Left ventricle myocardium superior (tissue), 1 donor: ENCODE measurements around the gene NOTCH4. TPM values are rescaled to one million over a fixed set of nuclear protein-coding genes. Genes with fewer than 3 reads are reported as not detected.

ENCODE experiments used
- ATAC-seq: fragments of 200-7000 bp; cut with Tn5 transposase; one replicate; pipeline ENCODE4 v1.9.1; 2020; ENCODE audit warnings: mild to moderate bottlenecking, moderate library complexity
- DNase-seq: peaks from one replicate; pipeline ENCODE4 v3.0.0-alpha.2; 2020
- intact Hi-C: fragments of 100-400 bp; cut with micrococcal nuclease; formaldehyde crosslinking; loops from one replicate; pipeline ENCODE4 v1.11.0; 2022
- total RNA-seq: library from RNA; stranded (reverse); fragmentation: NEBNext Ultra II Directional; extraction: Animal tissue kit (Norgen Biotek cat#: 25700); gene quantifications from one replicate; pipeline ENCODE4 v1.2.1, GENCODE V29; 2021
- donor health status: DM: no; HTN: yes; CAD: no; lungs with severe emphysema.

NOTCH4 gene
- total RNA-seq, 1 donor from 2014 or later: 22.5 TPM

- intact Hi-C loops: loop anchor here (10.0 kb wide), 1 partner anchor 50 kb away; the partner anchor contains the start of gene ATF6B
- DNase-seq: no peak
Observed at GRCh38 chr6:32174416-32174815, 49.5 kb downstream of the NOTCH4 start.

GRCh38 chr6:32173051-32173727, 50.7 kb downstream of the NOTCH4 start:
- intact Hi-C loops: loop anchor here (10.0 kb wide), 1 partner anchor 48 kb away; the partner anchor contains the start of gene ATF6B
- ATAC-seq (no peak), DNase-seq (no peak)

More at GRCh38 chr6:32174416-32174815, 49.5 kb downstream of the NOTCH4 start:
- ATAC-seq: no peak

DNA sequence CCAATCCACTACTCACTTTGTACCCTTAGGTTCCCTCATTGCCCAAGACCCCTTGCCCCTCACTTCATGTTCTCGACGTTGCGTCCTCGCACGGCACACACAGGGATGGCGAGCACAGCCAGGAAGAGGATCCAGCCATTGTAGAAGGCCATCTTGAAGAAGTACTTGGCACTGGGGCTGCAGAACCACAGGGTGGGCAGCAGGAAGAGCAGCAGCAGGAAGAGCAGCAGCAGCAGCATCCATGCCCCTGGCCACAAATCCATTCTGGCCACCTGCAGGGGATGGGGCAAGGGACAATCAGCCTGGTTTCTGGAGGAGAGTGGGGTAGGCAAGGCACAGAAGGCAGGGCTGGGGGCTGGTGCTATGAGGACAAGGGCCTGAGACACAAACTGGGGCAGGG, 52.6 kb downstream of the NOTCH4 start:
- ATAC-seq: no peak
- intact Hi-C loops: loop anchor here (10.0 kb wide), 1 partner anchor 46 kb away; the partner anchor contains the start of gene ATF6B
- no peak for DNase-seq

- intact Hi-C loops: loop anchor here (10.0 kb wide), 1 partner anchor 45 kb away; the partner anchor contains the start of gene ATF6B
- ATAC-seq (no peak), DNase-seq (no peak)
Observed at GRCh38 chr6:32170294-32170693, 53.6 kb downstream of the NOTCH4 start.

GRCh38 chr6:32168807-32169591, 54.9 kb downstream of the NOTCH4 start:
- intact Hi-C loops: no loop called here

GRCh38 chr6:32168350-32168749, 55.5 kb downstream of the NOTCH4 start:
- ATAC-seq: no peak
- DNase-seq: no peak
- intact Hi-C loops: no loop called here

More at GRCh38 chr6:32168807-32169591, 54.9 kb downstream of the NOTCH4 start:
- ATAC-seq: no peak
- no peak for DNase-seq

- intact Hi-C loops: no loop called here
- DNase-seq (no peak), ATAC-seq (no peak)
Observed at GRCh38 chr6:32167761-32168262, 56.1 kb downstream of the NOTCH4 start.

DNA sequence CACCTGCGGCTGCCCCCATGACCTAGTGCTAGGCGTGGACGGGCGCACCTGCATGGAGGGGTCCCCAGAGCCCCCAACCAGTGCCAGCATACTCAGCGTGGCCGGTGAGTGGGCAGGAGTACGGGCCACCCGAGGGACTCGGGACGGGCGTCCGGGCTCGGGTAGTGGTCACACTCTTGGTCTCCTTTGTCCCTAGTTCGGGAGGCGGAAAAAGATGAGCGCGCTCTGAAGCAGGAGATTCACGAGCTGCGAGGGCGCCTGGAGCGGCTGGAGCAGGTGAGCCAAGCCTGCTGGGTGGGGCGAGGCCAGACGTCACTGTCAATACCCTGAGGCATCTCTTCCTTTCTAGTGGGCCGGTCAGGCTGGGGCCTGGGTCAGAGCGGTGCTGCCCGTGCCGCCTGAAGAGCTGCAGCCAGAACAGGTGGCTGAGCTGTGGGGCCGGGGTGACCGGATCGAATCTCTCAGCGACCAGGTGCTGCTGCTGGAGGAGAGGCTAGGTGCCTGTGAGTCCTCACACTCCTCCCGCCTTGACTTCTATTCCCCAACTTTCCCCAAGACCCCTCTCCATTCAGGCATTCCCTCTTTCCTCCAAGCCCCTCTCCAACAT, 56.6 kb downstream of the NOTCH4 start:
- intact Hi-C loops: no loop called here
- no peak for ATAC-seq
- DNase-seq: no peak

DNA sequence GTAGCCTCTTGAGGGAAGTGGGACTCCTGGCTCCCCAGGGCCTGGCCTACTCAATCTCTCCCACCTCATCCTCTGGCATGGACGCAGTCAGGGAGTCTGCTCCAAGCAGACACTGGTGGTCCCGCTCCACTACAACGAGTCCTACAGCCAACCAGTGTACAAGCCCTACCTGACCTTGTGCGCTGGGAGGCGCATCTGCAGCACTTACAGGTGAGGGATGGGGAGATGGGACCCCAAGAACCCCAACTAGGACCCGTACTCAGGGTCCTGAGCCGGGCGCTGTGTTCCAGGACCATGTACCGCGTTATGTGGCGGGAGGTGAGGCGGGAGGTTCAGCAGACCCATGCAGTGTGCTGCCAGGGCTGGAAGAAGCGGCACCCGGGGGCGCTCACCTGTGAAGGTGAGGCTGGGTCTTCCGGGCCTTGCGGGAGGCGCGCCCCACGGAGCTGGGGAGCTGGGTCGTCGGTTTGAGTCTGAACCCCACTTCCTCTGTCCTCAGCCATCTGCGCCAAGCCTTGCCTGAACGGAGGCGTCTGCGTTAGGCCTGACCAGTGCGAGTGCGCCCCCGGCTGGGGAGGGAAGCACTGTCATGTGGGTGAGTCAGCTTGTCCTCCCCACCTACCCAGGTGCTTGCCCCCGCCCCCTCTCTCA, 57.3 kb downstream of the NOTCH4 start:
- DNase-seq (no peak), ATAC-seq (no peak)
- intact Hi-C loops: no loop called here

GRCh38 chr6:32164295-32164694, 59.6 kb downstream of the NOTCH4 start, which contains the start of gene EGFL8:
EGFL8 (plus strand) TSS chr6:32164595; CDS start chr6:32166166, 1,571 bp downstream.
- ATAC-seq (no peak), DNase-seq (no peak)
- intact Hi-C loops: no loop called here

DNA sequence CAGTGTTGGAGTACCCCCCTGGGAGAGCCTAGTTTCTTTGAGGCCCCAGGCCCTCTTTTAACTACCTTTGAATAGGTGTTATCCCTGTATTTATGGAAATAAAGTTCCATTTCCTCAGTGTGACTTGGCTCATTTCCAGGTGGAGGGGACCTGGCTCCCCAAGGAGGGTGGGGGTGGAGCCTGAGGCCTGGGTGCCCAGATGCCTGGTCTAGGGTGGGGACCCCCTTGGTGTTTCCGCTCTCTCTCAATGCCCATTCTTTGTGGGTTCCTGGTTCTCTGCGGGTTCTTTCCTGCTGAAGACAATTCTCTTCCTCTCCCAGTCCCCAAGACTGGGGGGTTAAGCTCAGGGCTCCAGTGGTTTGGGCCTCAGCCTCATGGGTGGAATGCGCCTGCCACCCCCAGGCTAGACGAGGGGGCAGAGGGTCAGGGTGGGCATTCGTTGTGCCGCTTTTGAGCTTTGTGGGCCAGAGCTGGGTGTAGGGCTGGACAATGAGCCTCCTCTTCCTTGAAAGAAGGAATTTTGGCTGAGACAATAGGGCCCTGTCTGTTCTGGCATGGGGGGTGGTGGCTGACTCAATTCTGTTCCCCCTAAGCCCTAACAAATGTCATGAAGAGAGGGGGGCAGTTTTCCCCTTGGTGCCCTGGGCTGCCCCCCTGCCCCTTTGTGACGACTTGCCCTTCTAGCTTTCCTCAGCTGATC, 60.2 kb downstream of the NOTCH4 start:
- intact Hi-C loops: no loop called here
- ATAC-seq (peak; percentile 49), DNase-seq (no peak)

GRCh38 chr6:32158052-32158451, 65.8 kb downstream of the NOTCH4 start:
- DNase-seq (no peak), ATAC-seq (no peak)
- intact Hi-C loops: no loop called here

- no peak for ATAC-seq
- DNase-seq: no peak
- intact Hi-C loops: no loop called here
Observed at GRCh38 chr6:32156891-32157290, 67.0 kb downstream of the NOTCH4 start.

DNA sequence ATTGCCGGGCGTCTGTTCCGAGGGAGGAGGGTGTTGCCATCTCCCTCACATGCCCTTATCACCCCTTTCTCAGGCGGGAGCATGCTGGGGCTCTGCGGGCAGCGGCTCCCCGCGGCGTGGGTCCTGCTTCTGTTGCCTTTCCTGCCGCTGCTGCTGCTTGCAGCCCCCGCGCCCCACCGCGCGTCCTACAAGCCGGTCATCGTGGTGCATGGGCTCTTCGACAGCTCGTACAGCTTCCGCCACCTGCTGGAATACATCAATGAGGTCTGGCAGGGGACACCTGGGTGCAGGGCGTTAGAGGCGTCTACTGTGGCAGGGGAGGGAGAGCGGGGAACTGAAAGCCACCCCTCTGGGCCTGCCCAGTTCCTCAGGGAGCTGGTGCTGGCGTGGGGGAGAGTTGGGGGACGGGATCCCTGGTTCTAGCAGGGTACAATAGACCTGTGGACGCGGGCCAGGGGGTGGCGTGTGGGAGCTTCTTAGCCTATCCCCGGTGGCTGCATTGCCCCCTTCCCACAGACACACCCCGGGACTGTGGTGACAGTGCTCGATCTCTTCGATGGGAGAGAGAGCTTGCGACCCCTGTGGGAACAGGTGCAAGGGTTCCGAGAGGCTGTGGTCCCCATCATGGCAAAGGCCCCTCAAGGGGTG, 69.2 kb downstream of the NOTCH4 start:
- ATAC-seq (peak; percentile 70), DNase-seq (peak; percentile 75)
- intact Hi-C loops: no loop called here

DNA sequence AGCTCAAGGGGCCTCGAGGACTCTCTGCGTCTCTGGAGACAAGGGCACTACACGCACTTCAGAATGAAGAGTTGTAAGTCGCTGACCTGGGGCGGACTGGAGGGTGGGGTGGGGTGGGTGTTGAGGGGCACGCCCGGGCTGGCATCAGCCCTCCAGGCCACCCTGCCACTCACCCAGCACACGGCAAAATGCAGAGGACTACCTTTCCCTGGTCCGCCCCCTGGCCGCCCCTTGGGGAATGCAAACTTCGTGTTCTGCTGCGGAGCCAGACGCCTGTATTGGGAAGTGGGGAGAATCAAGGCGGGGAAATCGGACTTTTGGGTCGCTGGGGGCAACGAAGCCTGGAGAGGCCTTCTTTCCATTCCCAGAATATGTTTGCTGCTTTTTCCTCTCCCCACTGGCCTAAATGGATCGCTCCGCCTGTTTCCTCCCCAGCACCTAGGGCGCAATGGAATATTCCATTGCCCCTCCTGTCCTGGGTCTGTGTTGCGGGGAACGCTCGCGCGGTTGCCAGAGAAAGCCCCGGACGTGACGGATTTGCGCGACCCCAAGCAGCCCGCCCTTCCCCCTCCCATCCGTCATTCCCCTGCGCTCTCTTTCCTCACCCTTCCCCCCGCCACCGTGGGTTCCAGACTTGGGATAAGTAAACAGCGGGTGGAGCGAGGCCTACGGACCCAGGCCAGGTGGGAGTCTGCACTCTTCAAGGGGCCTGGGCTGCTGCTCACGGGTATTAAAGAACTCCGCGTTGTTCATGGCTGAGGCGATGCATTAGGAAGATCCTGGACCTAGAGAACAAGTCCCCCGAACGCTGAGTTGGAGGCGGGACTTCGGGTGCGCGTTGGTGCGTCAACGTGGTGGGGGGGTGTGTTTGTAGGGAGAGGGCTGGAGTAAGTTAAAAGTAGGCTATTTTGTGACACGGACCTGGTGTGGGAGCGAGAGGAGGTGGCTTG, 70.0 kb downstream of the NOTCH4 start, which contains the start of gene PPT2:
TSS of gene PPT2 (plus strand) at position 578 of the 950 bp plus-strand sequence. CDS start 454 bp downstream, outside the sequence.
- ATAC-seq: peak; percentile 91

DNA sequence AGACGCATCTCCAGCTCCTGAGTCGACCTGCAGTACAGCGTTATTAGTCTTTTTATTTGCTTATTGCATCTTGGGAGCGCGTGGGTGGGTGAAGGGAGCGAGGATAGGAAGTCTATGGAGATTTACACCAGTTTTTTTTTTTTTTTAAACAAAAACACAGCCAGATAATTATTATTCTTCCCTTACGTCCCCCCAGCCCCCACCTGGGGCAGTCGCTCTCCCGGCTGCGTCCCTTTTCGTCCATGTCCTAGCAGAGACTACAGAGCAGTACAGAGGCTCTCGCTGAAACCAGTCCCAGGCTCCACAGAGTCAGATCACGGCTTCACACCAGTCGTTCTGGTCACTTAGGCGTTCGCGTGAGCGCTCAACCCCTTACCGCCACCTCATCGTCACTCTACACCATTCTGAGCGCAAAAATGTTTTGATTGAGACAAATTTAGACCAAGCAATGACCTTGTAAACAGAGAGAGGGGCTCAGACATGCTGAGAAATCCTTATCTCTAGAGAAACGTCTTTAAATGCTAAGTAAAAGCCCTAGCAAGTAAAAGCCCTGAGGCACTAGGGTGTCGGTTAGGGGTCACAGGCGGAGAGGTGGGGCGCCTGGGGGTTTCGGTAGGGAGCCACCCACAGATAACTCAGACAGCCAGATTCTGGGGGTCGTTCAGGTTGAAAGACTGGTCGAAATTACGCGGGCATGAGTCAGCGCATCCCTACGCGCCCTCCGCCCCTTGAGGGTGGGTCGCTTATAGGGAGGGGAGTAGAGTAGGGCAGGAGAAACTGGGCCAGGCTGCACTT, 70.9 kb downstream of the NOTCH4 start:
- ATAC-seq (peak; percentile 35), DNase-seq (peak; percentile 46)
- intact Hi-C loops: no loop called here

More for the DNA sequence above, 70.0 kb downstream of the NOTCH4 start, which contains the start of gene PPT2:
- peak; percentile 92 for DNase-seq
- intact Hi-C loops: no loop called here
